ENCODE measurements around the gene ZSWIM2. TPM values are rescaled to one million over a fixed set of nuclear protein-coding genes. Genes with fewer than 3 reads are reported as not detected.
A peak's percentile ranks its signal among the peaks of the same experiment; 100 is the strongest.
"Not testable (repeated sequence)": the region's sequence is repeated elsewhere in the genome, so short reads cannot be mapped to it uniquely, and the experiment has no call there.

The ZSWIM2 gene
- not detected in 2 replicates for total RNA-seq

DNA sequence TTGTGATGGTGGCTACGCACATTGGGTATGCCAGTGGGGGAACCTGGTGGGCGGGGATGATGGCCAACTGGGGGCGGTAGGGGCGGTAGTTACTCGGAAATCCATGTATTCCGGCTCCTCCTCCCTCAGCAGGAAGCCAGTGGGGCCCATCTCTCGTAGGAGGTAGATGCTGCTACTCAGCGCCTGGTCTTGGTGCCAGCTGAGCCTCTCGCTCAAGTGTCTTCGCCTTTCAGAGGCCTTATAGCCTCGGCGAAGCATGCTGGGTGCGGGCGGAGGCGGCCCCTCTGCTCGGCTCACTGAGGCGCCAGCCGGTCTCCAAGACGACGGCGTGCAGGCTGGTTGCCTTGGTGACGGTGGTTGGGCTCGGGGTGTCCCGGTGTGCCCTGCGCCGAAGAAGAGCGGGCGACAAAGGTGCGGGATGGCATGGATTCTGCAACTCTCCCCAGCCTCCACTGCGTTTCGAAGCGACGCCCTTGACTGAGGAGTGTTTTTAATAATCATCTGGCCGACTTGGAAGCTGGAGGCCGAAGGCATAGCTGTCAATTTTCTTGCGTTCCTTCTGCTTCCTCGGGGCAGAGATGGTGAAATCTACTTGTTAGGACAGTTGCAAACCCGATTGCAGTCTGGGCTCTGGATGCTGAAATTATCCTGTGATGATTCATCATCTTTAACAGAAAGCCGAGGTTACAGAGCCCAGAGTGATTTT, at the start of gene ZSWIM2:
ZSWIM2 (minus strand) TSS at position 298 of the 706 bp plus-strand sequence; CDS start at position 258, 40 bp downstream.
- DNase-seq = peak; percentile 60

- DNase-seq = not testable (repeated sequence)
Measured at GRCh38 chr2:186896220-186896619, 47.2 kb upstream of the ZSWIM2 start.

DNA sequence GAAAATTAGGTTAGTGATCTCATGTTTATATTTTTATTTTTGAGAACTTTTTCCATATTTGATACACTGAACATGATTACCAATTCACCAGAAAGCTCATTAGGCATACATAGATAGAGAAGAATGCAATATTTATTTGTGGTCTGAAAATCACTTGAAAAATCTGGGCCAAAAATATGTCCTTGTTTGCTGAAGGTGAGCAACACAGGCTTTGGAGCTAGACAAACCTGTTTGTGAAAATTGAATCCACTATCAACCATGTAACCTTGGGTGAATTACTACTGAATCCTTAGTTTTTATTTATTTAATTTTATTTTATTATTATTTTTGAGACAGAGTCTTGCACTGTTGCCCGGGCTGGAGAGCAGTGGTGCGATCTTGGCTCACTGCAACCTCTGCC, 46.5 kb upstream of the ZSWIM2 start:
- no peak for DNase-seq

GRCh38 chr2:186894478-186894877, 45.5 kb upstream of the ZSWIM2 start:
- DNase-seq = no peak

DNA sequence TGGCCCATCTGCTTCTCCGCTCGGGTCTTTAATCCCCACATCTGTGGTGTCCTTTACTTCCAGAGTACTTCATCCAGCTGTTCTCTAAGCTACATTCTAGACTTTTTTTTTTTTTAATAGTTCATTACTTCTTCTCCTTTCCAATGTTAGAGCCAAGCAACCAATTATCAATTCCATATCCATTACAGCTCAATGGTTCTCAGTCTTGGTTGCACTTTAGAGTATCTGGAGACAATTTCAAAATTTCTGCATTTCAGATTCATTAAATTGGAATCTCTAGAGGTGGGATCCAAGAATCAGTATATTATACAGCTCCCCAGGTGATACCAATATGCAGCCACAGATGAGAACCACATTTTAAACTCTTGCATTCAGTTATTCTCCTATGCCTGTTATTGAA, 43.9 kb upstream of the ZSWIM2 start:
- no peak for DNase-seq

DNA sequence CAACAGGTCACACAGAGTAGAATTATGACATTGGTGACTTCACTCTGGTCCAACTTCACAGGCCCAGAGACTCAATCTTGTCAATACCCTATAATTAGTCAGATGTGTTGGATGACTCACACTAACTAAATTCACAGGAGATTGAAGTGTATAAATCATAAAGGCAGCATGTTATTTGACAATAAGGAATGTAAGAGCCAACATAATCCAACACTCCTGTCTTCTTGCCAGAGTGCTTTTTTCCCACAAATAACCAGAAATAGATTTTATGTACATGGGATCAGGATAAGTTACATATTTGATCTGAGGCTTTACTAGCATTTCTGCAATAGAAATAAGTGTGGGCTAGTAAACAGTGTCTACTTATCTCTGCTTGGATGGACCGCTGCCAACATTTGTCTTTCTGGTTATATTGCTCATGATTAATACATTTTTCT, 42.2 kb upstream of the ZSWIM2 start:
- peak; percentile 73 for DNase-seq

GRCh38 chr2:186889101-186889879, 40.3 kb upstream of the ZSWIM2 start:
- DNase-seq = no peak

DNA sequence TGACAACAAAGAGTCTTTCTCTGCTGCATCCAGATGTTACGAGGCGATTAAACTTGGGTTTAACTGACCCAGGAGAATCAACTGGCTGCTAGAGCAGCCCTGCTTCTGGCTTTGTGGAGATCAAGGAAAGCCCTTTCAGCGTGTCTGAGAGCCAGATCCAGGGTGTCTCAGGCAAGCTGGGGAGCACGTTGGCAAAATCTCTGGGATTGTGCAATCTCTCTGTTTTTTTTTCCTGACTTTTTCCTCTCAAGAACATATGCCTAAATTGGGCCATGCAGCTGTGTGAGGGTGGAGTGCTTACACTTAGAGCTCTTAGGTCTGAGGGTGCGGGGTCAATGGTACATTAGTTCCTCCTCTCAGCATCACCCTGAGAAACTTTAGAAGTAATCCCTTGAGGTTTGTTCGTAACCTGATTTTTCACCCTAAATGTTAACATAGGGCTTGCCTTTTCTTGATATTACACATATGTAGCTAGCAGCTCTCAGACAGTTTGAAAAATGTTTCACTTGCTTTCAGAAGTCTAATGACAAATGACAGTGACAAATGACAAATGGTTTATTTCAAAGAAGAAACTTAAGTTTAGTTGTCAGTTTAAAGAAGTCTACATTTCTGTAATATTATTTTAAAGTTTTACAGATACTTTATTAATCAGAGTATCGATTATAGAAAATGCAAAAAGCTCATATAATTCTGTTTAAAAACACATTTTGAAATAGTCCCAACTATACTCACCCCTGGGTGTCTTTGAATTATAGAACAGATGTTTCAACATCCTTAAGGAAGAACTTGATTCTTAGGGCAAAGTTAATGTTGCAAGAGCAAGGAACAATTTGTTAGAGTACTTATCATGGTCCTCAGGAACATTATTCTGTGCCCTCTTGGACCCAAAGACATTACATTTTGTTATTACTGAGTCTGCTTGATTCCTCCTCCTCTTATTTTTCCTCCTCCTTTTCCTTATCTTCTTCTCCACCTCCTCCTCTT, 38.4 kb upstream of the ZSWIM2 start:
- DNase-seq = no peak

DNA sequence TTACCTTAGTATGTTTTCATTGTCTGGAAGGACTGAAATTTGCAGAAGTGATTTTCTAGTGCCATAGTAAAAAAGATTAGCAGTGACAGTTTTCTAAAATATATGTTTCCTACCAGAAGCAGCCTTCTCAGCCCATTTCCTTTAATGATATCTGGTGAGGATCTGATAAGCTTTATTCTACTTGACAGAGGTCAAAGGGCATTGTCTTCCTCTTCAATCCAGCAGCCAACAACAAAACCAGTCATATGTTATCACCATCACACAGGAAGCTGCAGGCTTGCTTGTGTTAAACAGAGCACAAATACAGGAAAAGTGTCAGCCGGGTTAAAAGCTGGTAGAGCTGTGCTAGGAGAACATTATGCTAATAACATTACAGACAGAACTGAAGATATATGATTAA, 35.6 kb upstream of the ZSWIM2 start:
- peak; percentile 98 for DNase-seq

DNA sequence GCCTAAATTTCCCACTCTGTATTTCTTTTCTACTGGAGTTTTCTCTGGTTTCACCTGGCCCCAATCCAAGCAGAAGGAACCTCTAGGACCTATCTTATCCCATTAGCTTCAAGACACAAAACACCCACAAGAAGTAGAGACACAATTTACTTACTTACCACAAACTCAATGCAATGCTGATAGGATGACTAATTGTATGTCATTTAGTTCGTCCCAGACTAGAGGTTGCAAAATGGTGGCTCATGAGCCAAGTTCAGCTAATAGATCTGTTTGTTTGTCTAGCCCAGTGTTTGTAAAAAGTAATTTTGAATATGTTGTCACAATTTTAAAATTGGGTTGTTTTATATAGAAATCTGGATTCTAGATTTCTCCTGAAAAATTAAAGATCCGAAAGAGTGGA, 34.7 kb upstream of the ZSWIM2 start:
- DNase-seq = peak; percentile 29

DNA sequence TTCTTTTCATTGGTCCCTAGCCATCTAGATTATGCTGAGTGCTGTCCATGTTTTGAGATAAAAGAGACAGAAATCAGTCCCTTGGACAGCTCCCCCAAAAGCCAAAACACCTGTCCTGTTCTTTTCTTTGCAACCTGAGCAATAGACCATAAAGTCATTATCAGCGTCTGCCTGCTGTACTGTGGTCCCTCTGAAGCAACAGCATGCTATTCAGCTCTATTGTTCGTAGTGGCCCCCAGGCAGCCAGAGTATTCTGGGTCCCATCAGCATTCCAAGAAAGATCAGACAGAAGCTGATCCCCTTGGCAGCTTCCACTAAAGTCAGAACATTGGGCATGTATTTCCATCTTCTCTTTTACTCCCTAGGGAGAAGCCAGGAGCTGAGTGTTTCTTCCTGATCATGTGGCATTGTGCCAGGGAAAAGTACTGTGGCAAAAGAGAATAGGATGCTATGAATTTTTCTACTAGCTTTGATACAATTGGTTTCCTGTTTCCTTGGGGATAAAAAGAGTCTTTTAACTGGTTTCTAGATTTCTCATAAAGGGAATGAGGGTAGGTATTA, 33.6 kb upstream of the ZSWIM2 start:
- DNase-seq = peak; percentile 90

- DNase-seq = no peak
Measured at GRCh38 chr2:186881660-186882059, 32.7 kb upstream of the ZSWIM2 start.

DNA sequence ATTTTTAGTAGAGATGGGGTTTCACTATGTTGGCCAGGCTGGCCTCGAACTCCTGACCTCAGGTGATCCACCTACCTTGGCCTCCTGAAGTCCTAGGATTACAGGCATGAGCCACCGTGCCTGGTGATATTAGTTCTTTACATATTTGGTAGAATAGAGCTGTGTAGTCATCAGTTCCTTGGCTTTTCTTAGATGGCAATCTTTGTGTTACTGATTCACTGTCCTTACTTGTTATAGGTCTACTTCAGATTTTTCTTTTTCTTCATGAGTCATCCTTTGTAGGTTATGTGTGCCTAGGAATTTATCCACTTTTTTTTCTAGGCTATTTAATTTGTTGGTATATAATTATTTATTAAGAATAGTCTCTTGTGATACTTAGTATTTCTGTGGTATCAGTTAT, 30.3 kb upstream of the ZSWIM2 start:
- DNase-seq = no peak

DNA sequence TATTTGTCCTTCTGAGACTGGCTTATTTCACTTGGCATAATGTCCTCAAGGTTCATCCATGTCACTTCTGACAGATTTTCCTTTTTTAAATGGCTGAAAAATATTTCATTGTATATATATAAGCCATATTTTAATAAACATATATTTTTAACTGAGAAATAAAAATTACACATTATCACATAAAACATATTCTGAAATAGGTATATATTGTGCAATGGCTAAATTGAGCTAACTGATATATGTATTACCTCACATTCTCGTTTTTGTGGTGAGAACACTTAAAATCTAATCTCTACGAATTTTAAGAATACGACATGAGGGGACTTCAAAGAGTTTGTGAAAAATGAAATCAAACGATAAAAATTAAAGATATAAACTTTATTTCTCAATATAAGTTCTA, 25.7 kb upstream of the ZSWIM2 start:
- no peak for DNase-seq

DNA sequence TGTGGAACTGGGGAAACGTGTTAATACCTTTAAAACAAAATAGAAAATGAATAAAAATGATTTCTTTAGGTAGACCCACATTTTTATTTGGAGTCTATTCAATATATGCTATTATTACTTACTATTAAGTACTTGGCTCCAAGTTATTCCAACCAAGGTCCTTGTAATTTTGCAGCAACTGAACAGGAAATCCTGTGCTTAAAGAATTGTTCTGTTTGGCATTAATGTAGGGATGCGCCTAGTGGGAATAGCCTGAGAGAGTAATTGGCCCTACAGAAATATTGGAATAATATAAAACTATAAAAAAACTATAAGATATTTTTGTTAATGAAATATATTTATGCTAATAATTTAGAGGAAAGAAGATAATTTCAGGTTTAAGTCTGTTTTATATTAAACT, 22.9 kb upstream of the ZSWIM2 start:
- peak; percentile 72 for DNase-seq

DNA sequence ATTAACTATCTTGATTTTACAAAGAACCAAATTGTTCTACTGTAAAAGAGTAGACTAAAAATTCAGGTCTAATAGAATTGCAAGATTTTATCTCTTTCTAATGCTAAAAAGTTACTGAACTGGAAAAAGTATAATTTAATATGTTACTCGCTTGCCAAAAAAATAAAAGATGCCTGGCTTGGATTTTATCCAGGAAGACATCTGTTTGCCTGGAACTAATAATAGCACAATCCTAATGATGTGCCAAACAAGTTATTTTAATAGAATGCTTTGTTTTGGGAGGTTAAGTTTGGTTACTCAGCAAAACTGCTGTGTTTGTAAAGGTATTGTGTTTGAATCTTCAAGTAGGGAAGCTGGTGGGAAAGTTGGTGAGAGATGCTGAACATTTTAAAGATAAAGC, 19.4 kb upstream of the ZSWIM2 start:
- DNase-seq = peak; percentile 86

GRCh38 chr2:186862869-186863709, 14.1 kb upstream of the ZSWIM2 start:
- DNase-seq = peak; percentile 81

DNA sequence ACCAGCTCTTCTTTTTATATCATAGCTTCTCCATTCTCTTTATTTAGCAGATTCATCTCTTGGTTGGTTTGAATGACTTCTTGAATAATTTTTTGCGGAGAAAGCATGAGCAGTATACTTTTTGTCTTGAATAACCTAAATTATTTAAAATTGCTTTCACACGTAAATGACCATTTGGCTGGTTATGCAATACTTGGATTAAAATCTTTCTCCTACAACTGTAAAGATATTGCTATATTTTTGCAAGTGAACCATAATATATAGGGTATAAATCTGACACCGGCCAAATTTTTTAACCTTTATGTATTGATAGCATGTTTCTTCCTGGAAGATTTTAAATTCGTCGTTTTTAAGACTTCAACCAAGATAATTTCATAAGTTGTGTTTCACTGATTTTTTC, 6.2 kb upstream of the ZSWIM2 start:
- no peak for DNase-seq

DNA sequence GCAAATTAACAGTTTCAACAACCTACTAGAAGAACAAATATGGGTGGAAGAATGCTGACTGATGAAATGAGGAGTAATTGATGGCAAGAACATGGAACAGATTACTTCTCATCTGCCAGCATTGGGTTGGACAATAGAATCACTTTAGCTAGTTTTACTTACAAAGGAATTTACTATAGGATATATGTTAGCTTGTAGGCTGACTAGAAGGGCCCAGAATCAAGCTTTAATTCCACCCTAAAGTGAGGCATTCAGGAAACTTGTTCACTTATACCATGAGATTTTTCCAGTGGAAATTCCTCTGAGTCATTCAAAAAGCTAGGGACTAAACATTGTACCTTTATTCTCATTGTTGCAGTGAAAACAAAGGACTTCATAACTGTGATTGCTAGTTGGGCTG, 5.0 kb upstream of the ZSWIM2 start:
- peak; percentile 93 for DNase-seq

DNA sequence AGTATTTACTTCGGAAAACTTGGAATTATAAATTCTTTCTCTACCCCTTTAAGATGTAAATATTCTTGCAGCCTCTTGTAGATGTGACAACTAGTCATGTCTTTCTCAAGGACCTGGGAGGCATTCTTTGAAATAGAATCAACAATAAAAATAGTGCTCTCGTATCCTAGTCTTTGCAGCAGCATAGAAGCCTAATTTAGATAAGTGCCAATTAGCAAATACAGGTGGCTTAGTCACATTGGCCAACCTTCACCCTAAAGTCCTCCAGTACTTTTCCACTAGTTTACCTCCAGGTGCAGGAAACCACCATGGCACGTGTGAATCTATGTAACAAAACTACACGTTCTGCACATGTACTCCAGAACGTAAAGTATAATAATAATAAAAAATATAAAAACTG, 3.5 kb upstream of the ZSWIM2 start:
- DNase-seq = no peak

- DNase-seq = no peak
Measured at GRCh38 chr2:186842373-186842772, 6.6 kb downstream of the ZSWIM2 start.

DNA sequence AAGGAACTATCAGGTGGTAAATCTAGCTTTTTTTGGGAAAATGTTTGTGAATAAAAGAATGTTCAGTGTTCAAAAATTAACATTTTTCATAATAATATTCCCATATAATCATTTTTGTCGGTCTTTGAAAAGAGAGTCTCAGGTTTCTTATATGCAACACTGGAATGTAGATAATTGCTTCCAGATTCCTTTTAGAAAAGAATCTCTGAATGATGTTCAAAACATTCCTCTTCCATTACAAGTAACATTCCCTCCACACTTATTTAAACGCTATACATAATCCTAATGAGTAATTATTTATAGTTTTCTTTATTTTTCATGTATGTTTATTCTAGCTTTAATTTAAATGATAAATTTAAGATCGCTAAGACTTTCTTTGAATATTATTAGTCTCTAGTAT, 7.0 kb downstream of the ZSWIM2 start:
- no peak for DNase-seq

Data from dermis blood vessel endothelial cell (primary cell).